MM.1S (cell line): Measurements from ENCODE around the gene OR52B6.

Experiments
- DNase-seq: peaks from one replicate; pipeline ENCODE4 v3.0.0-alpha.2; 2015
- H2AFZ ChIP-seq: fragments of 300-600 bp; sonication (generic); 2 replicates; pipeline ENCODE4 v1.6.0; 2016; ENCODE audit warnings: antibody characterized with exemption, low read length
- H3F3A ChIP-seq: fragments of 300-600 bp; sonication (generic); 2 replicates; pipeline ENCODE4 v1.6.1; 2016; ENCODE audit warnings: mild to moderate bottlenecking, antibody characterized with exemption, low read length, moderate library complexity, mixed read lengths; ENCODE audit not compliant: insufficient read depth
- H3K27ac ChIP-seq: fragments of 300-600 bp; sonication (generic); 2 replicates; pipeline ENCODE4 v1.5.1; 2016; ENCODE audit warnings: mild to moderate bottlenecking, low read length
- H3K27me3 ChIP-seq: fragments of 300-600 bp; sonication (generic); replicated peaks from 2 replicates; pipeline ENCODE4 v1.6.0; 2016; ENCODE audit warnings: low read length; ENCODE audit not compliant: insufficient read depth
- H3K36me3 ChIP-seq: fragments of 300-600 bp; sonication (generic); replicated peaks from 2 replicates; pipeline ENCODE4 v1.6.1; 2016; ENCODE audit warnings: mild to moderate bottlenecking, low read length, mixed read lengths; ENCODE audit not compliant: insufficient read depth
- H3K4me1 ChIP-seq: fragments of 300-600 bp; sonication (generic); 2 replicates; pipeline ENCODE4 v1.6.1; 2016; ENCODE audit warnings: low read length, mixed read lengths
- H3K4me2 ChIP-seq: fragments of 300-600 bp; sonication (generic); 2 replicates; pipeline ENCODE4 v1.6.0; 2016; ENCODE audit warnings: low read depth, low read length
- H3K4me3 ChIP-seq: fragments of 300-600 bp; sonication (generic); 2 replicates; pipeline ENCODE4 v1.5.1; 2016; ENCODE audit warnings: low read length, mixed read lengths
- H3K79me2 ChIP-seq: fragments of 300-600 bp; sonication (generic); 2 replicates; pipeline ENCODE4 v1.6.1; 2016; ENCODE audit warnings: mixed run types, low read length, mixed read lengths
- H3K9ac ChIP-seq: fragments of 300-600 bp; sonication (generic); 2 replicates; pipeline ENCODE4 v1.6.1; 2016; ENCODE audit warnings: low read length, mixed read lengths
- H3K9me2 ChIP-seq: fragments of 300-600 bp; sonication (generic); replicated peaks from 2 replicates; pipeline ENCODE4 v1.6.1; 2016; ENCODE audit warnings: mild to moderate bottlenecking, low read length, mixed read lengths; ENCODE audit not compliant: insufficient read depth
- H3K9me3 ChIP-seq: fragments of 300-600 bp; sonication (generic); replicated peaks from 2 replicates; pipeline ENCODE4 v1.6.1; 2016; ENCODE audit warnings: mild to moderate bottlenecking, low read length, mixed read lengths; ENCODE audit not compliant: insufficient read depth
- H4K20me1 ChIP-seq: fragments of 300-600 bp; sonication (generic); 2 replicates; pipeline ENCODE4 v1.6.1; 2016; ENCODE audit warnings: mild to moderate bottlenecking, low read length, moderate library complexity, mixed read lengths; ENCODE audit not compliant: insufficient read depth
- CTCF ChIP-seq: fragments of 300-600 bp; sonication (generic); IDR thresholded peaks from 2 replicates; pipeline ENCODE4 v1.5.1; 2016; ENCODE audit warnings: antibody characterized with exemption, low read length, mixed read lengths
- EZH2 ChIP-seq: fragments of 300-600 bp; sonication (generic); optimal IDR thresholded peaks from 2 replicates; pipeline ENCODE3; 2017; ENCODE audit warnings: low read depth, mild to moderate bottlenecking, antibody characterized with exemption, low read length, mixed read lengths
- EZH2phosphoT487 ChIP-seq: fragments of 300-600 bp; sonication (generic); IDR thresholded peaks from 2 replicates; pipeline ENCODE4 v1.6.1; 2018; ENCODE audit warnings: antibody characterized with exemption, low read length

OR52B6 gene

DNA sequence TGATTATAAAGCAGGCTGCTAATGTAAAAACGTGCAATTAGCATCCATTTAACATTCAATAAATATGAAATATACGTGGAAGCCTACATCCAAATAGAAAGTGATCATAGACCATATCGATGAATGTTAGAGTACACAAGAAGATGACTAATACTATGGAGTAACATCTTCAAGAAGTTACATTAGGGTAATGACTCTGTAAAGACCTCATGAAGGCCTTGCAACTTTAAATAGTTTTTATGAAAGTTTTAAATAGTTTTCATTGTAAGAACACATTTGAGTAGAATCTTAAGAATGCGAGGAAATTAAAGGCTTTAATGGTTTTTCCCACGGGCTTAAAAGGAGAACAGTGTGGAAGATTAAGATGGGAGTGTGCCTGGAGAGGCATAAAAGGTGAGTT, 45.5 kb downstream of the OR52B6 start:
- Histone ChIP-seq H3F3A (no peaks in the 10 kb centered on the region), H3K9me2 (no peaks in the 10 kb centered on the region), H3K4me1 (peaks cover 8% of the 10 kb centered on the region), H3K27me3 (peaks cover 11% of the 10 kb centered on the region), H3K36me3 (no peaks in the 10 kb centered on the region), H3K4me2 (no peak overlapping the region), H3K9ac (no peak overlapping the region), H2AFZ (no peak overlapping the region), H4K20me1 (no peaks in the 10 kb centered on the region), H3K9me3 (no peaks in the 10 kb centered on the region), H3K79me2 (no peaks in the 10 kb centered on the region), H3K4me3 (no peak overlapping the region), H3K27ac (no peak overlapping the region)
- TF ChIP-seq CTCF: no peak
- TF ChIP-seq EZH2: no peak
- TF ChIP-seq EZH2phosphoT487: no peak
- DNase-seq: no peak

GRCh38 chr11:5631417-5631816, 50.7 kb downstream of the OR52B6 start:
- 0 out of 2 replicates have a peak overlapping the region, but pooled peaks have one; percentile 16 for H3K4me2 ChIP-seq
- no peak overlapping the region for H3K4me3 ChIP-seq
- no peaks in the 10 kb centered on the region for H3K9me3 ChIP-seq
- no peak overlapping the region for H2AFZ ChIP-seq
- H3K27me3 ChIP-seq: peaks cover 17% of the 10 kb centered on the region
- no peaks in the 10 kb centered on the region for H3K79me2 ChIP-seq
- DNase-seq: no peak
- H3F3A ChIP-seq: no peaks in the 10 kb centered on the region
- no peak overlapping the region for H3K9ac ChIP-seq
- H3K27ac ChIP-seq: no peak overlapping the region
- no peaks in the 10 kb centered on the region for H3K36me3 ChIP-seq
- H4K20me1 ChIP-seq: no peaks in the 10 kb centered on the region
- no peaks in the 10 kb centered on the region for H3K9me2 ChIP-seq
- peaks cover 5% of the 10 kb centered on the region; the same call in 1 of the 2 replicates for H3K4me1 ChIP-seq
- TF ChIP-seq EZH2: no peak
- no peak for TF ChIP-seq EZH2phosphoT487
- no peak for TF ChIP-seq CTCF
